ACHN (cell line): ENCODE results near the gene SERINC5.

ENCODE experiments used
- DNase-seq: peaks from one replicate; pipeline ENCODE4 v3.0.0-alpha.2; 2015
- in situ Hi-C: cut with HindIII; loops from 2 replicates; pipeline ENCODE4 v1.10.0; 2017; ENCODE audit warnings: low sequenced_read_pairs, low pct_ligation_motif_present, low pct_unique_long_range_greater_than_20kb

Gene SERINC5

GRCh38 chr5:80069251-80069800 is 186.5 kb downstream of the SERINC5 start:
- DNase-seq: no peak
- in situ Hi-C loops: no loop called here

DNA sequence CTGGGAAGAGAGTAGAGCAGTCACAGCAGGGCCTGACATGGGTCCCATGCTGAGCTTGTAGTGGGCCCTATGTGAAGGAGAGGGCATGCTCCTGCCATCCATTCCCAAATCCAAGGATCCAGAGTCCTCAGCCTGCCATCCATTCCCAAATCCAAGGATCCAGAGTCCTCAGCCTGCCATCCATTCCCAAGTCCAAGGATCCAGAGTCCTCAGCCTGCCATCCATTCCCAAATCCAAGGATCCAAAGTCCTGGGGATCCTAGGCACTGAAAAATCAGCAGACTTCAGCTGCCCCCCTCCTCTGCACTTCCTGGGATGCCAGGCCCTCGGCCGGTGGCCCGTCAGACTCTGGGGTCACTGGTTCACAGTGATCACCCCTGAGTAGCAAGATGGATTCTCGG is 187.1 kb downstream of the SERINC5 start:
- no peak for DNase-seq
- in situ Hi-C loops: no loop called here

DNA sequence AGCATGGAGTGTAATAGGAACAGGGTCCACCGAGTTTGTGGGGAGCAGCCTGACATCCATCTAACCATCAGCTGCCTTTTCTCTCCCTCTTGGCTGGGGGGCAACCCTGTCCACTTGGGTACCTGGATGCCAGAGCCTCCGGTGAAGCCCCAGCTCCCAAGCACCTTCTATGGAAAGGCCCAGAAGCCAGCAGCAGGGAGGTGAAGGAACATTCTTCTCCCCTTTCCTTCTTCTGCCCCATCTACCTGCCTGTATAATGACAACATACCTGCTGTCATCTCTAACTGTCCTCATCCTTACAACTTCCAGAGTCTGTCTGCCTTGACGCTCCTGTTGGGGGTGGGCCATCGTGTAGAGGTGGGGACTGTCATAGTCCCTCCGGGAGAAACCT is 187.6 kb downstream of the SERINC5 start:
- no peak for DNase-seq
- in situ Hi-C loops: no loop called here

- DNase-seq: no peak
- in situ Hi-C loops: no loop called here
These were observed 188.2 kb downstream of the SERINC5 start for GRCh38 chr5:80067531-80068245.

DNA sequence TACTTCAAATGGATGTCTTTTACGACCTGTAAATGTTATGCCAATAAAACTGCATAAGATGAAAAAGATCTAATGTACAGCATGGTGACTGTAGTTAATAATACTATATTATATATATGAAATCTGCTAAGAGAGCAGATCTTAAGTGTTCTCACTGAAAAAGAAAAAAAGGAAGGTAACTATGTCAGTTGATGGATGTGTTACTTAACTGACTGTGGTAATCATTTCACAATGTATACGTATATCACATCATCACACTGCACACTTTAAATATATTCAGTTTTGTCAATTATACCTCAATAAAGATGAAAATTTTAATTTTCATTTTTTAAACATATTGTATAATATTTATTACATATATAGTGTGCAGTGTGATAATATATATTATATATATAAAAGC is 188.8 kb downstream of the SERINC5 start:
- DNase-seq: no peak
- in situ Hi-C loops: no loop called here

- in situ Hi-C loops: no loop called here
- DNase-seq: no peak
These were observed 191.7 kb downstream of the SERINC5 start for GRCh38 chr5:80064124-80064523.
